ENCODE results near the gene S100A8. TPM values are rescaled to one million over a fixed set of nuclear protein-coding genes. Genes with fewer than 3 reads are reported as not detected.

S100A8 gene
- total RNA-seq, 1 experiment from 2014 or later, result not detected

DNA sequence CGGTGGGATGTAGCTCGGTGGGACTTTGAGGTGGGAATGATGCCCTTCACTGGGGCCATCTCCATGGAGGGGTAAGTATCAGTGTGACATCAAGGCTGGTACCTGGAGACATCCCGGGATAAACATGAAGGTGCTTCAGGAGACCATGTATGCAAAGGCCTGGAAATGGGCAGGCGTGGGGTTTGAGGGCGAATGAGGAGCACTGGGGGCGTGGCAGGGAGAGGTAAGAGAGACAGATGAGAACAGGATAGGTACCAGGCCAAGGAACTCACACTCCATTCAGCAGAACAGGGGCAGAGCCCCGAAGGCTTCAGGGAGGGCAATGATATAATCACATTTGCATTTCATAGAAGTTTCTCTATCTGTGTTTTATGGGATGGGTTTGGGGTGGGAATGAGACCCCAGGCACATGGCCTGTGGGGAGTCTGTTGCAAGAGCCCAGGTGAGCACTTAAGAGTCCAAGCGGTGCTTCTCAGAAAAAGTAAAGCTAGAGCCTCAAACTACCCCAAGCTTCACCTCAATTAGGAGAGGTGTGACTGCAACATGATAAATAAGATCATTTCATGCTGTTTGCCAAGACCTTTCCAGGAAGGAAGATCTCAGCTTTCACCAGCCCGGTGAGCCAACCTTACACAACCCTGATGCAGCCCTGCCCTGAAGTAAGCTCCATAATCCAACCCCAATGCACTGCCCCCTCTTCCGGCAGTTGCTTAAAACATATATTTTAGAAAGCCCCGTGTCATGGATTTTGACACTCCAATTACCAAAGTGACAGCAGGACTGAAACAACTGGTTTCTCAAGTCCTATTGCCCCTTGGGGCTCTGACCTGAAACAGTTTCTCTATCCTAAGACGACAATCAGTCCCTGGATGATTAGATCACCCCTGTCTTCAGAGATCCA is 25.9 kb downstream of the S100A8 start:
- intact Hi-C loops (cut with micrococcal nuclease; ENCODE audit: unreplicated experiment), result no loop called here
- CTCF ChIA-PET, result interaction anchor here (0.5 kb wide), 1 partner anchor 19 kb away, joined by 4 read pairs; no protein-coding TSS in a partner anchor

GRCh38 chr1:153364156-153364555 is 26.7 kb downstream of the S100A8 start:
- POLR2A ChIA-PET (ENCODE audit: low non-redundant PET), result interaction anchor here (0.7 kb wide), 1 partner anchor 112 kb away, joined by 19 read pairs; no protein-coding TSS in a partner anchor

More for the DNA sequence above, 25.9 kb downstream of the S100A8 start:
- no TSS peak for BruUV-seq (replicated peaks)
- DNase-seq (ENCODE audit: low spot score), result no peak
- no peaks in the 10 kb centered on the region for H3K9me3 ChIP-seq (ENCODE audit: low read depth, low read length, poor library complexity, severe bottlenecking)
- POLR2A ChIA-PET (ENCODE audit: low non-redundant PET), result no interaction called here
- no peak overlapping the region for H3K4me3 ChIP-seq (ENCODE audit: low read depth, low read length, poor library complexity, severe bottlenecking)
- no peak for TF ChIP-seq EZH2 (IDR thresholded peaks at IDR 0.05; ENCODE audit: borderline replicate concordance, low read depth, low read length, poor library complexity, severe bottlenecking)
- TF ChIP-seq, protein P1, sequence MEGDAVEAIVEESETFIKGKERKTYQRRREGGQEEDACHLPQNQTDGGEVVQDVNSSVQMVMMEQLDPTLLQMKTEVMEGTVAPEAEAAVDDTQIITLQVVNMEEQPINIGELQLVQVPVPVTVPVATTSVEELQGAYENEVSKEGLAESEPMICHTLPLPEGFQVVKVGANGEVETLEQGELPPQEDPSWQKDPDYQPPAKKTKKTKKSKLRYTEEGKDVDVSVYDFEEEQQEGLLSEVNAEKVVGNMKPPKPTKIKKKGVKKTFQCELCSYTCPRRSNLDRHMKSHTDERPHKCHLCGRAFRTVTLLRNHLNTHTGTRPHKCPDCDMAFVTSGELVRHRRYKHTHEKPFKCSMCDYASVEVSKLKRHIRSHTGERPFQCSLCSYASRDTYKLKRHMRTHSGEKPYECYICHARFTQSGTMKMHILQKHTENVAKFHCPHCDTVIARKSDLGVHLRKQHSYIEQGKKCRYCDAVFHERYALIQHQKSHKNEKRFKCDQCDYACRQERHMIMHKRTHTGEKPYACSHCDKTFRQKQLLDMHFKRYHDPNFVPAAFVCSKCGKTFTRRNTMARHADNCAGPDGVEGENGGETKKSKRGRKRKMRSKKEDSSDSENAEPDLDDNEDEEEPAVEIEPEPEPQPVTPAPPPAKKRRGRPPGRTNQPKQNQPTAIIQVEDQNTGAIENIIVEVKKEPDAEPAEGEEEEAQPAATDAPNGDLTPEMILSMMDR (conservative IDR thresholded peaks at IDR 0.05; ENCODE audit: low read depth, low read length), result no peak
- no peaks in the 10 kb centered on the region for H3K36me3 ChIP-seq (ENCODE audit: insufficient read depth, low read length, poor library complexity, severe bottlenecking)
- H3K27me3 ChIP-seq (replicated peaks; ENCODE audit: insufficient read depth, low read depth, low read length, poor library complexity), result peaks cover 40% of the 10 kb centered on the region
- no peaks in the 10 kb centered on the region for H3K4me1 ChIP-seq (ENCODE audit: insufficient read depth, low read length, poor library complexity, severe bottlenecking)
- no peak overlapping the region for H3K27ac ChIP-seq (ENCODE audit: low read depth, low read length, poor library complexity, severe bottlenecking)

DNA sequence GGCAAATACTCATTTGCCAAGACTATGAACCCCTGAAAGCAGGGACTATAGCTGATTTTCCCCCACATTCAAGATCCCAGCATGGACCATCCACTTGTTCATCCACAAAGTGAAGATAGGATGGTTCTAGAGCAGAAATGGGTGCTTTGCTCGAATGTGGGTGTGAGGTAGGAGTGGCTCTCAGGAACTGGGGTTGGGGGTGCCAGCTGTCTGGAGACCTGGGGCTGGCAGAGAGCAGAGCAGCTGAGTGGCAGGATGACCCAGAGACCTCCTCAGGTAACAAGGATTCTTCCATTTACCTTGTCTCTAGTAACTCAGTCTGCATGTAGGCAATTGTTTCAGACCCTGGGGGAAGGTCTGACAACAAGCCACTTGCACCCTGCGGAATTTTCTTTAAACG is 27.2 kb downstream of the S100A8 start:
- POLR2A ChIA-PET (ENCODE audit: low non-redundant PET), result no interaction called here
- no peak for DNase-seq (ENCODE audit: low spot score)
- CTCF ChIA-PET, result no interaction called here
- BruUV-seq (replicated peaks), result no TSS peak
- H3K27me3 ChIP-seq (replicated peaks; ENCODE audit: insufficient read depth, low read depth, low read length, poor library complexity), result peaks cover 40% of the 10 kb centered on the region
- intact Hi-C loops (cut with micrococcal nuclease; ENCODE audit: unreplicated experiment), result no loop called here
- H3K36me3 ChIP-seq (ENCODE audit: insufficient read depth, low read length, poor library complexity, severe bottlenecking), result no peaks in the 10 kb centered on the region
- H3K4me3 ChIP-seq (ENCODE audit: low read depth, low read length, poor library complexity, severe bottlenecking), result no peak overlapping the region
- no peak for TF ChIP-seq EZH2 (IDR thresholded peaks at IDR 0.05; ENCODE audit: borderline replicate concordance, low read depth, low read length, poor library complexity, severe bottlenecking)
- TF ChIP-seq, protein P1 (conservative IDR thresholded peaks at IDR 0.05; ENCODE audit: low read depth, low read length), result no peak
- no peaks in the 10 kb centered on the region for H3K9me3 ChIP-seq (ENCODE audit: low read depth, low read length, poor library complexity, severe bottlenecking)
- no peak overlapping the region for H3K27ac ChIP-seq (ENCODE audit: low read depth, low read length, poor library complexity, severe bottlenecking)
- H3K4me1 ChIP-seq (ENCODE audit: insufficient read depth, low read length, poor library complexity, severe bottlenecking), result no peaks in the 10 kb centered on the region

More at GRCh38 chr1:153364156-153364555, 26.7 kb downstream of the S100A8 start:
- no peaks in the 10 kb centered on the region for H3K4me1 ChIP-seq (ENCODE audit: insufficient read depth, low read length, poor library complexity, severe bottlenecking)
- H3K27ac ChIP-seq (ENCODE audit: low read depth, low read length, poor library complexity, severe bottlenecking), result no peak overlapping the region
- CTCF ChIA-PET, result no interaction called here
- no peak overlapping the region for H3K4me3 ChIP-seq (ENCODE audit: low read depth, low read length, poor library complexity, severe bottlenecking)
- H3K9me3 ChIP-seq (ENCODE audit: low read depth, low read length, poor library complexity, severe bottlenecking), result no peaks in the 10 kb centered on the region
- intact Hi-C loops (cut with micrococcal nuclease; ENCODE audit: unreplicated experiment), result no loop called here
- no TSS peak for BruUV-seq (replicated peaks)
- DNase-seq (ENCODE audit: low spot score), result no peak
- H3K27me3 ChIP-seq (replicated peaks; ENCODE audit: insufficient read depth, low read depth, low read length, poor library complexity), result peaks cover 40% of the 10 kb centered on the region
- TF ChIP-seq, protein P1 (conservative IDR thresholded peaks at IDR 0.05; ENCODE audit: low read depth, low read length), result no peak
- TF ChIP-seq EZH2 (IDR thresholded peaks at IDR 0.05; ENCODE audit: borderline replicate concordance, low read depth, low read length, poor library complexity, severe bottlenecking), result no peak
- H3K36me3 ChIP-seq (ENCODE audit: insufficient read depth, low read length, poor library complexity, severe bottlenecking), result no peaks in the 10 kb centered on the region
